Testis (tissue), 2 donors: ENCODE data around the gene PPP1R1A.

ENCODE experiments used
- POLR2A ChIP-seq: fragments of 450-650 bp; IDR thresholded peaks from one replicate; pipeline ENCODE4 v1.6.1; 2017; ENCODE audit warnings: antibody characterized with exemption, mild to moderate bottlenecking, moderate library complexity
- TF ChIP-seq, protein P1 (sequence below), 3 experiments: fragments of 450-650 bp in 2 of 3; fragments of 200-600 bp in 1 of 3; sonication (generic) in 1 of 3; IDR thresholded peaks; one replicate each; pipeline ENCODE4 v1.5.1; 2016 to 2019; ENCODE audit warnings: antibody characterized with exemption in 3 of 3, mild to moderate bottlenecking in 2 of 3, moderate library complexity in 1 of 3

DNA sequence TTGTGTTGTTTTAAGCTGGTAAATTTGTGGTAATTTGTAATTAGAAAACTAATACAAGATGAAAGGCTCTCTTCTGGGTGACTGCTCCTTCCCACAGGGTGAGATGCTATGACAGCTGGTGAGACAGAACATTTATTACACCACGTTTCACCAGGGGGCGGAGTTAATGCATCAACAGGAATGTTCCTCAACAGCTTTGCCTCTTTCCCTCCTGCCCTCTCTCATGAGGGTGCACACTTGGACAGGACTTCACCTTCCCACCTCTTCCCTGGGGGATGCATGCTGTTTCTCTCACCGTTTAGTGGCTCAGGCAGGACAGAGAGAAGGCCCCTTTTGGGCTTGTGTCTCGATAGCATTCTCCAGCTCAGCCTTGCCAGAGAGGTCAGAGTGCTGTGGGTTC lies 13.4 kb upstream of the PPP1R1A start:
- TF ChIP-seq, protein P1, sequence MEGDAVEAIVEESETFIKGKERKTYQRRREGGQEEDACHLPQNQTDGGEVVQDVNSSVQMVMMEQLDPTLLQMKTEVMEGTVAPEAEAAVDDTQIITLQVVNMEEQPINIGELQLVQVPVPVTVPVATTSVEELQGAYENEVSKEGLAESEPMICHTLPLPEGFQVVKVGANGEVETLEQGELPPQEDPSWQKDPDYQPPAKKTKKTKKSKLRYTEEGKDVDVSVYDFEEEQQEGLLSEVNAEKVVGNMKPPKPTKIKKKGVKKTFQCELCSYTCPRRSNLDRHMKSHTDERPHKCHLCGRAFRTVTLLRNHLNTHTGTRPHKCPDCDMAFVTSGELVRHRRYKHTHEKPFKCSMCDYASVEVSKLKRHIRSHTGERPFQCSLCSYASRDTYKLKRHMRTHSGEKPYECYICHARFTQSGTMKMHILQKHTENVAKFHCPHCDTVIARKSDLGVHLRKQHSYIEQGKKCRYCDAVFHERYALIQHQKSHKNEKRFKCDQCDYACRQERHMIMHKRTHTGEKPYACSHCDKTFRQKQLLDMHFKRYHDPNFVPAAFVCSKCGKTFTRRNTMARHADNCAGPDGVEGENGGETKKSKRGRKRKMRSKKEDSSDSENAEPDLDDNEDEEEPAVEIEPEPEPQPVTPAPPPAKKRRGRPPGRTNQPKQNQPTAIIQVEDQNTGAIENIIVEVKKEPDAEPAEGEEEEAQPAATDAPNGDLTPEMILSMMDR (IDR thresholded peaks at IDR 0.05) = no peak
- no peak for TF ChIP-seq POLR2A
